K562 (cell line): ENCODE results near the gene ZNF544. TPM values are rescaled to one million over a fixed set of nuclear protein-coding genes. Genes with fewer than 3 reads are reported as not detected.

Source experiments
- ATAC-seq: fragments of 200-7000 bp; cut with Tn5 transposase; 3 replicates; pipeline ENCODE4 v1.9.1; 2020; ENCODE audit warnings: moderate library complexity
- BruUV-seq: library from RNA; stranded (reverse); fragments of 400-500 nt; replicated peaks from 2 replicates; lab custom pipeline; 2021; lab: Mats Ljungman, UMichigan
- CTCF ChIA-PET: fragments of 300-600 bp; formaldehyde crosslinking; extraction: SDS; loops from one replicate; lab custom pipeline; 2021; ENCODE audit warnings: low intra/inter-chr PET ratio; lab: Yijun Ruan, JAX
- POLR2A ChIA-PET: fragments of 300-600, 350-650 bp; sonication (Branson Sonifier 250); formaldehyde crosslinking; extraction: SDS; loops from one replicate; lab custom pipeline; 2021; ENCODE audit warnings: antibody characterized with exemption, inconsistent platforms; lab: Yijun Ruan, JAX
- DNase-seq, 4 experiments: peaks; one replicate each; pipeline versions ENCODE4 v3.0.0 to v3.0.0-alpha.2; 2011 to 2018; ENCODE audit warnings: low spot score in 3 of 4, mixed read lengths in 3 of 4; ENCODE audit errors: extremely low read depth in 1 of 4
- FAIRE-seq: peaks from 2 replicates; lab custom pipeline; 2011; peaks lifted over from hg19 to GRCh38; lab: Jason Lieb, UNC
- H2AFZ ChIP-seq: 2 replicates; pipeline ENCODE4 v1.6.0; 2011; ENCODE audit warnings: low read depth, low read length, control low read depth, inconsistent platforms
- H3K27ac ChIP-seq: fragments of 200-600 bp; 3 replicates; pipeline ENCODE4 v1.8.0; 2011; ENCODE audit warnings: low read depth, mild to moderate bottlenecking, control low read depth, inconsistent platforms, low read length, moderate library complexity, mixed read lengths; ENCODE audit errors: extremely low read depth
- H3K27me3 ChIP-seq, 2 experiments: fragments of 300-600 bp in 1 of 2; 2 replicates in 1 of 2; 3 replicates in 1 of 2; pipeline versions ENCODE4 v1.6.0 to v1.8.0; 2011; ENCODE audit warnings: inconsistent platforms in 2 of 2, low read length in 2 of 2, mild to moderate bottlenecking in 1 of 2, mixed read lengths in 1 of 2, moderate library complexity in 1 of 2; ENCODE audit not compliant: control insufficient read depth in 2 of 2, insufficient read depth in 2 of 2
- H3K36me3 ChIP-seq: fragments of 300-600 bp; 3 replicates; pipeline ENCODE4 v1.8.0; 2011; ENCODE audit warnings: mild to moderate bottlenecking, low read length, inconsistent platforms; ENCODE audit not compliant: control insufficient read depth, insufficient read depth
- H3K4me1 ChIP-seq, 2 experiments: fragments of 200-600 bp in 1 of 2; replicated peaks in 1 of 2; 2 replicates in 1 of 2; 3 replicates in 1 of 2; pipeline versions ENCODE4 v1.5.1 to v1.8.0; 2011; ENCODE audit warnings: inconsistent platforms in 2 of 2, low read length in 2 of 2, mild to moderate bottlenecking in 1 of 2, mixed read lengths in 1 of 2, moderate library complexity in 1 of 2; ENCODE audit not compliant: control insufficient read depth in 2 of 2, insufficient read depth in 2 of 2
- H3K4me2 ChIP-seq: 2 replicates; pipeline ENCODE4 v1.6.1; 2011; ENCODE audit warnings: low read length, control low read depth, inconsistent platforms, mixed read lengths; ENCODE audit not compliant: insufficient read depth
- H3K4me3 ChIP-seq: fragments of 200-600 bp; sonication (generic), shearing (Covaris generic); 2 replicates; pipeline ENCODE4 v1.5.1; 2016; ENCODE audit warnings: control low read depth, inconsistent platforms
- H3K79me2 ChIP-seq: fragments of 200-600 bp; 3 replicates; pipeline ENCODE4 v1.8.0; 2011; ENCODE audit warnings: low read length, inconsistent platforms; ENCODE audit not compliant: control insufficient read depth, insufficient read depth
- H3K9ac ChIP-seq, 2 experiments: 2 replicates each; pipeline versions ENCODE4 v1.6.0 to v1.6.1; 2011; ENCODE audit warnings: low read depth in 2 of 2, low read length in 2 of 2, control low read depth in 1 of 2, inconsistent platforms in 1 of 2, mild to moderate bottlenecking in 1 of 2, mixed read lengths in 1 of 2; ENCODE audit not compliant: insufficient read depth in 1 of 2
- H3K9me1 ChIP-seq: one replicate; pipeline ENCODE4 v1.6.0; 2011; ENCODE audit warnings: inconsistent platforms, mild to moderate bottlenecking, low read length, moderate library complexity; ENCODE audit not compliant: control insufficient read depth, insufficient read depth
- H3K9me3 ChIP-seq: replicated peaks from 2 replicates; pipeline ENCODE4 v1.5.1; 2011; ENCODE audit warnings: low read depth, low read length, inconsistent platforms; ENCODE audit not compliant: control insufficient read depth, insufficient read depth
- H4K20me1 ChIP-seq: replicated peaks from 2 replicates; pipeline ENCODE4 v1.6.1; 2011; ENCODE audit warnings: low read length, inconsistent platforms, mixed read lengths; ENCODE audit not compliant: control insufficient read depth, insufficient read depth
- BCOR ChIP-seq: fragments of 450-650 bp; IDR thresholded peaks from 2 replicates; pipeline ENCODE4 v1.6.1; 2016
- EZH2 ChIP-seq: IDR thresholded peaks from 2 replicates; pipeline ENCODE4 v1.6.1; 2012; ENCODE audit warnings: low read depth, mild to moderate bottlenecking, inconsistent platforms, low read length, borderline replicate concordance
- FOXJ2 ChIP-seq: fragments of 200-800 bp; sonication (Bioruptor generic); IDR thresholded peaks from 2 replicates; pipeline ENCODE4 v1.6.1; 2016; ENCODE audit warnings: missing genetic modification characterization, missing compliant biosample characterization
- RAD21 ChIP-seq, 2 experiments: fragments of 250-450 bp in 1 of 2; fragments of 450-650 bp in 1 of 2; sonication (Bioruptor Pico) in 1 of 2; formaldehyde crosslinking in 1 of 2; IDR thresholded peaks in 1 of 2; conservative IDR thresholded peaks in 1 of 2; 2 replicates each; pipeline versions ENCODE4 v1.4.0 to v1.8.0; 2020 to 2022; ENCODE audit warnings: mild to moderate bottlenecking in 2 of 2, moderate library complexity in 1 of 2
- RBM15 ChIP-seq: fragments of 200-400 bp; formaldehyde crosslinking; IDR thresholded peaks from 2 replicates; pipeline ENCODE4 v1.6.1; 2018; ENCODE audit warnings: mild to moderate bottlenecking, low read length, moderate library complexity; ENCODE audit not compliant: insufficient read depth
- RBM25 ChIP-seq: fragments of 200-400 bp; formaldehyde crosslinking; IDR thresholded peaks from 2 replicates; pipeline ENCODE4 v1.6.1; 2018; ENCODE audit warnings: low read length, low read depth, moderate library complexity; ENCODE audit not compliant: severe bottlenecking
- SMC3 ChIP-seq: conservative IDR thresholded peaks from 2 replicates; pipeline ENCODE4 v1.6.1; 2011; ENCODE audit warnings: low read depth, low read length, improper control_type of control experiment; ENCODE audit not compliant: insufficient read depth
- TRIM24 ChIP-seq, 2 experiments: fragments of 450-650 bp; IDR thresholded peaks; 2 replicates each; pipeline ENCODE4 v1.6.1; 2016
- WHSC1 ChIP-seq: IDR thresholded peaks from one replicate; pipeline ENCODE4 v1.6.1; 2012; ENCODE audit warnings: low read length, control low read depth, inconsistent platforms
- WGBS: fragments of 100-300 bp; shearing (Covaris generic); methylation state at CpG from one replicate; pipeline ENCODE4 v1.1.6; 2016; ENCODE audit warnings: low coverage, mixed read lengths; ENCODE audit not compliant: insufficient coverage; ENCODE audit errors: missing lambda C conversion rate; 5-methylcytosine and 5-hydroxymethylcytosine counted together
- in situ Hi-C: fragments of 300-500 bp; cut with MboI; formaldehyde crosslinking; loops from 4 replicates; pipeline ENCODE4 v1.15.0; 2018; ENCODE audit warnings: inconsistent platforms, mixed read lengths
- intact Hi-C: fragments of 100-400 bp; cut with micrococcal nuclease; formaldehyde crosslinking; loops from 2 replicates; pipeline ENCODE4 v1.14.2; 2022
- polyA plus RNA-seq, 8 experiments: library from polyadenylated mRNA; depleted of rRNA in 4 of 8; stranded (reverse) in 5 of 8; unstranded in 3 of 8; fragments of >200 nt; fragmentation: Nextera tagmentation in 2 of 8; fragmentation: Illumina TruSeq in 1 of 8; extraction: Ambion mirVana in 2 of 8; extraction: Trizol in 1 of 8; gene quantifications; 2 replicates each; pipeline versions ENCODE4 v1.2.1 to v1.2.3, GENCODE V29; 2011 to 2014; ENCODE audit warnings: inconsistent platforms in 1 of 8, missing spikeins in 1 of 8
- total RNA-seq, 7 experiments: library from RNA; depleted of rRNA in 6 of 7; stranded (reverse); fragments of >200 nt in 6 of 7; fragmentation: Illumina TruSeq in 2 of 7; extraction: Trizol in 2 of 7; gene quantifications; 2 replicates each; pipeline versions ENCODE4 v1.2.1 to v1.2.3, GENCODE V29; 2011 to 2021; ENCODE audit warnings: low replicate concordance in 1 of 7
- TF ChIP-seq, protein P1 (sequence below): fragments of 200-800 bp; sonication (Bioruptor generic); IDR thresholded peaks from 2 replicates; pipeline ENCODE4 v1.6.1; 2017; ENCODE audit warnings: missing genetic modification characterization, missing compliant biosample characterization
- TF ChIP-seq, protein P2 (sequence below): fragments of 250-450 bp; sonication (Bioruptor Pico); IDR thresholded peaks from 2 replicates; pipeline ENCODE4 v1.8.0; 2021; ENCODE audit warnings: moderate library complexity, mild to moderate bottlenecking, inconsistent platforms
- TF ChIP-seq, protein P3 (sequence below), 3 experiments: fragments of 200-800 bp in 1 of 3; sonication (Bioruptor generic) in 1 of 3; sonication (generic) in 1 of 3; formaldehyde crosslinking in 1 of 3; IDR thresholded peaks; 2 replicates each; pipeline versions ENCODE4 v1.6.1 to v1.8.0; 2016 to 2022; ENCODE audit warnings: mild to moderate bottlenecking in 2 of 3, missing compliant biosample characterization in 2 of 3, missing genetic modification characterization in 2 of 3, missing genetic modification reagents in 1 of 3
- TF ChIP-seq, protein P4 (sequence below), 3 experiments: IDR thresholded peaks in 2 of 3; conservative IDR thresholded peaks in 1 of 3; 2 replicates each; pipeline ENCODE4 v1.5.1; 2011 to 2012; ENCODE audit warnings: low read length in 3 of 3, mild to moderate bottlenecking in 3 of 3, control low read depth in 2 of 3, improper control_type of control experiment in 1 of 3, inconsistent platforms in 1 of 3, low read depth in 1 of 3, mixed read lengths in 1 of 3, moderate library complexity in 1 of 3; ENCODE audit not compliant: insufficient read depth in 2 of 3

ZNF544 gene
- total and polyA plus RNA-seq, 9 of the 15 experiments (the other 6 are each of a cell fraction or from before 2014, with no cell fraction given) = 23.6 to 59.0 (median 41.4) TPM

DNA sequence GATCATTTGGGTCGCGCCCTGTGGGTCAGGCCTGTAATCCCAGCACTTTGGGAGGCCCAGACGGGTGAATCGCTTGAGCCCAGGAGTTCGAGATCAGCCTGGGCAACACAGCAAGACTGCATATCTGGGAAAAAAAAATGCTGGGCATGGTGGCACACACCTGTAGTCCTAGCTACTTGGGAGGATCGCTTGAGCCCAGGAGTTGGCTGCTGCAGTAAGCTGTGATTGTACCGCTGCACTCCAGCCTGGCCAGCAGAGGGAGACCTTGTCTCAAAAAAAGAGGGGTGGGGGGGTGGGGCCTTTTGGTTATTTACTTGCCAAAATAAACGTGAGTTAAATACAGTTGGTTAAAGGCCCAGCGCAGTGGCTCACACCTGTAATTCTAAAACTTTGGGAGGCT, 9.8 kb upstream of the ZNF544 start:
- Histone ChIP-seq H3K27ac (no peak overlapping the region), H3K36me3 (no peaks in the 10 kb centered on the region; the same call in 2 of the 3 replicates), H4K20me1 (no peaks in the 10 kb centered on the region), H3K4me1 (peaks cover 0 to 11% of the 10 kb centered on the region in 2 experiments; a peak in 1 of 5 replicates), H3K4me3 (no peak overlapping the region), H3K79me2 (no peaks in the 10 kb centered on the region), H2AFZ (no peak overlapping the region), H3K4me2 (no peak overlapping the region), H3K9me3 (peaks cover 4% of the 10 kb centered on the region; the same call in 1 of the 2 replicates), H3K9ac (no peak overlapping the region), H3K27me3 (no peaks in the 10 kb centered on the region), H3K9me1 (no peaks in the 10 kb centered on the region)
- FAIRE-seq (peak; percentile 74), DNase-seq (peak in 3 of 4 experiments; percentile 31 to 62 (median 35)), ATAC-seq (peak; percentile 88)
- no TSS peak for BruUV-seq
- in situ Hi-C loops = no loop called here
- intact Hi-C loops = loop anchor here (1.0 kb wide), 1 partner anchor 300 kb away; the partner anchor contains the start of gene ZBTB45
- ChIA-PET POLR2A (interaction anchor here (1.1 kb wide), 1 partner anchor 10 kb away, joined by 4 read pairs; the partner anchor contains the start of gene ZNF544), CTCF (interaction anchor here (0.7 kb wide), 1 partner anchor 1885 kb away, joined by 3 read pairs; no protein-coding TSS in a partner anchor)
- TF ChIP-seq RAD21 (CRISPR knock-in tag; conservative IDR thresholded peaks at IDR 0.05 in 1 of 2, IDR thresholded peaks at IDR 0.05 in 1 of 2) (peak in 1 of 2 experiments; percentile 34; a peak in 2 of 4 replicates), EZH2 (no peak), SMC3 (peak; percentile 29; the same call in 1 of the 2 replicates), WHSC1 (no peak), FOXJ2 (no peak), TRIM24 (IDR thresholded peaks at IDR 0.05) (0 out of 4 replicates have a peak, but pooled peaks of 1 of the 2 experiments have one; percentile 8), RBM25 (peak; percentile 30), RBM15 (no peak), BCOR (0 out of 2 replicates have a peak, but pooled peaks have one; percentile 26)
- TF ChIP-seq, protein P1, sequence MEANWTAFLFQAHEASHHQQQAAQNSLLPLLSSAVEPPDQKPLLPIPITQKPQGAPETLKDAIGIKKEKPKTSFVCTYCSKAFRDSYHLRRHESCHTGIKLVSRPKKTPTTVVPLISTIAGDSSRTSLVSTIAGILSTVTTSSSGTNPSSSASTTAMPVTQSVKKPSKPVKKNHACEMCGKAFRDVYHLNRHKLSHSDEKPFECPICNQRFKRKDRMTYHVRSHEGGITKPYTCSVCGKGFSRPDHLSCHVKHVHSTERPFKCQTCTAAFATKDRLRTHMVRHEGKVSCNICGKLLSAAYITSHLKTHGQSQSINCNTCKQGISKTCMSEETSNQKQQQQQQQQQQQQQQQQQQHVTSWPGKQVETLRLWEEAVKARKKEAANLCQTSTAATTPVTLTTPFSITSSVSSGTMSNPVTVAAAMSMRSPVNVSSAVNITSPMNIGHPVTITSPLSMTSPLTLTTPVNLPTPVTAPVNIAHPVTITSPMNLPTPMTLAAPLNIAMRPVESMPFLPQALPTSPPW = peak; percentile 23; the same call in 1 of the 2 replicates
- TF ChIP-seq, protein P2, sequence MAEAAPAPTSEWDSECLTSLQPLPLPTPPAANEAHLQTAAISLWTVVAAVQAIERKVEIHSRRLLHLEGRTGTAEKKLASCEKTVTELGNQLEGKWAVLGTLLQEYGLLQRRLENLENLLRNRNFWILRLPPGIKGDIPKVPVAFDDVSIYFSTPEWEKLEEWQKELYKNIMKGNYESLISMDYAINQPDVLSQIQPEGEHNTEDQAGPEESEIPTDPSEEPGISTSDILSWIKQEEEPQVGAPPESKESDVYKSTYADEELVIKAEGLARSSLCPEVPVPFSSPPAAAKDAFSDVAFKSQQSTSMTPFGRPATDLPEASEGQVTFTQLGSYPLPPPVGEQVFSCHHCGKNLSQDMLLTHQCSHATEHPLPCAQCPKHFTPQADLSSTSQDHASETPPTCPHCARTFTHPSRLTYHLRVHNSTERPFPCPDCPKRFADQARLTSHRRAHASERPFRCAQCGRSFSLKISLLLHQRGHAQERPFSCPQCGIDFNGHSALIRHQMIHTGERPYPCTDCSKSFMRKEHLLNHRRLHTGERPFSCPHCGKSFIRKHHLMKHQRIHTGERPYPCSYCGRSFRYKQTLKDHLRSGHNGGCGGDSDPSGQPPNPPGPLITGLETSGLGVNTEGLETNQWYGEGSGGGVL = no peak
- TF ChIP-seq, protein P3, sequence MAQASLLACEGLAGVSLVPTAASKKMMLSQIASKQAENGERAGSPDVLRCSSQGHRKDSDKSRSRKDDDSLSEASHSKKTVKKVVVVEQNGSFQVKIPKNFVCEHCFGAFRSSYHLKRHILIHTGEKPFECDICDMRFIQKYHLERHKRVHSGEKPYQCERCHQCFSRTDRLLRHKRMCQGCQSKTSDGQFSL (CRISPR knock-in tag; IDR thresholded peaks at IDR 0.05) = peak; percentile 78; the same call in 1 of the 2 replicates
- TF ChIP-seq, protein P3 (tag; IDR thresholded peaks at IDR 0.05) = peak in 1 of 2 experiments; percentile 81; a peak in 2 of 4 replicates
- TF ChIP-seq, protein P4, sequence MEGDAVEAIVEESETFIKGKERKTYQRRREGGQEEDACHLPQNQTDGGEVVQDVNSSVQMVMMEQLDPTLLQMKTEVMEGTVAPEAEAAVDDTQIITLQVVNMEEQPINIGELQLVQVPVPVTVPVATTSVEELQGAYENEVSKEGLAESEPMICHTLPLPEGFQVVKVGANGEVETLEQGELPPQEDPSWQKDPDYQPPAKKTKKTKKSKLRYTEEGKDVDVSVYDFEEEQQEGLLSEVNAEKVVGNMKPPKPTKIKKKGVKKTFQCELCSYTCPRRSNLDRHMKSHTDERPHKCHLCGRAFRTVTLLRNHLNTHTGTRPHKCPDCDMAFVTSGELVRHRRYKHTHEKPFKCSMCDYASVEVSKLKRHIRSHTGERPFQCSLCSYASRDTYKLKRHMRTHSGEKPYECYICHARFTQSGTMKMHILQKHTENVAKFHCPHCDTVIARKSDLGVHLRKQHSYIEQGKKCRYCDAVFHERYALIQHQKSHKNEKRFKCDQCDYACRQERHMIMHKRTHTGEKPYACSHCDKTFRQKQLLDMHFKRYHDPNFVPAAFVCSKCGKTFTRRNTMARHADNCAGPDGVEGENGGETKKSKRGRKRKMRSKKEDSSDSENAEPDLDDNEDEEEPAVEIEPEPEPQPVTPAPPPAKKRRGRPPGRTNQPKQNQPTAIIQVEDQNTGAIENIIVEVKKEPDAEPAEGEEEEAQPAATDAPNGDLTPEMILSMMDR (IDR thresholded peaks at IDR 0.05 in 2 of 3, conservative IDR thresholded peaks at IDR 0.05 in 1 of 3; ENCODE audit: insufficient read depth in 2 of 3, low read depth in 1 of 3, low read length in 3 of 3) = peak; percentile 16 to 46 (median 32); a peak in 3 of 6 replicates
- 46% methylated on average over 7 of the region's 9 CpGs for WGBS
